Measurements from ENCODE around the gene HDAC4. TPM values are rescaled to one million over a fixed set of nuclear protein-coding genes. Genes with fewer than 3 reads are reported as not detected.

HDAC4 gene
- total and polyA plus RNA-seq, 2 of the 8 experiments (the other 6 are each of a cell fraction or from before 2014, with no cell fraction given), result 15.4 to 31.5 TPM

GRCh38 chr2:239302808-239303557, 97.8 kb downstream of the HDAC4 start:
- no peak overlapping the region for H3K4me2 ChIP-seq (ENCODE audit: insufficient read depth in 1 of 2, low read depth in 2 of 2, low read length in 2 of 2)
- no peaks in the 10 kb centered on the region for H3K36me3 ChIP-seq (ENCODE audit: control insufficient read depth in 2 of 4, insufficient read depth in 4 of 4, low read length in 3 of 4)
- H2BK120ac ChIP-seq (replicated peaks; ENCODE audit: low read depth, low read length), result no peak overlapping the region
- no peak overlapping the region for H3K4ac ChIP-seq (replicated peaks; ENCODE audit: insufficient read length, low read depth, low read length)
- no peak overlapping the region for H2AK5ac ChIP-seq (ENCODE audit: low read depth, low read length)
- TF ChIP-seq SIN3A (conservative IDR thresholded peaks at IDR 0.05 in 1 of 2, IDR thresholded peaks at IDR 0.05 in 1 of 2; ENCODE audit: low read depth in 1 of 2, low read length in 2 of 2), result no peak
- TF ChIP-seq POLR2AphosphoS5 (IDR thresholded peaks at IDR 0.05; ENCODE audit: low read depth, low read length), result no peak
- WGBS, 2 experiments (ENCODE audit: extremely low coverage in 1 of 2, insufficient coverage in 1 of 2, insufficient read length in 1 of 2, insufficient replicate concordance in 2 of 2, low coverage in 1 of 2, low lambda C conversion rate in 2 of 2, missing lambda C conversion rate in 1 of 2), result 92% methylated on average over 28 of the region's 28 CpGs; no CpG with 5 or more reads in 1 of the 2 experiments
- no peak overlapping the region for H3K4me3 ChIP-seq (ENCODE audit: extremely low read depth in 1 of 4, insufficient read depth in 2 of 4, low read depth in 3 of 4, low read length in 4 of 4)
- no peak overlapping the region for H2BK5ac ChIP-seq (ENCODE audit: low read depth, low read length)
- H3K18ac ChIP-seq (ENCODE audit: extremely low read depth, low read length), result no peak overlapping the region
- no peak overlapping the region for H3K9ac ChIP-seq (replicated peaks in 1 of 4; ENCODE audit: extremely low read depth in 1 of 4, low read depth in 3 of 4, low read length in 3 of 4)
- 0 out of 2 replicates have a peak overlapping the region, but pooled peaks have one; percentile 1 for H4K8ac ChIP-seq (ENCODE audit: extremely low read depth, insufficient read depth, low read length)
- ChIA-PET POLR2A (ENCODE audit: partially characterized antibody) (no interaction called here), CTCF (ENCODE audit: partially characterized antibody) (interaction anchor here (1.5 to 4.6 kb wide), 4 partner anchors 12 to 159 kb away, joined by 6 to 20 read pairs (median 10); no protein-coding TSS in a partner anchor)
- no peak overlapping the region for H2AFZ ChIP-seq (ENCODE audit: low read length)
- H3K23me2 ChIP-seq (ENCODE audit: low read depth, low read length), result no peaks in the 10 kb centered on the region
- H2BK15ac ChIP-seq (ENCODE audit: low read length), result no peak overlapping the region
- H4K91ac ChIP-seq (replicated peaks; ENCODE audit: insufficient read length, low read length), result no peak overlapping the region
- H3K27ac ChIP-seq (ENCODE audit: low read depth, low read length), result no peak overlapping the region
- DNase-seq (ENCODE audit: low read depth in 1 of 2, low spot score in 2 of 2), result no peak
- peaks cover 9% of the 10 kb centered on the region in 2 experiments for H4K20me1 ChIP-seq (replicated peaks in 1 of 2; ENCODE audit: control insufficient read depth in 1 of 2, insufficient read depth in 2 of 2, low read length in 2 of 2)
- no peak overlapping the region for H3K14ac ChIP-seq (ENCODE audit: insufficient read length)
- no peak overlapping the region for H4K5ac ChIP-seq (ENCODE audit: insufficient read length, low read depth, low read length)
- peaks cover 0 to 91% of the 10 kb centered on the region in 2 experiments; a peak in 2 of 4 replicates for H3K79me2 ChIP-seq (ENCODE audit: control insufficient read depth in 1 of 2, insufficient read depth in 2 of 2, low read length in 2 of 2)
- peaks cover 16% of the 10 kb centered on the region; the same call in 1 of the 2 replicates for H3K79me1 ChIP-seq (ENCODE audit: low read depth, low read length)
- H3K23ac ChIP-seq (ENCODE audit: insufficient read length), result no peak overlapping the region
- H2BK12ac ChIP-seq (ENCODE audit: low read depth, low read length), result 0 out of 2 replicates have a peak overlapping the region, but pooled peaks have one; percentile 9
- no peaks in the 10 kb centered on the region for H3K9me3 ChIP-seq (ENCODE audit: insufficient read depth in 2 of 2, low read depth in 1 of 2, low read length in 1 of 2)
- FAIRE-seq, result no peak
- H2BK20ac ChIP-seq (ENCODE audit: low read length), result no peak overlapping the region
- peaks cover 0 to 22% (median 9%) of the 10 kb centered on the region in 4 experiments; a peak in 5 of 7 replicates for H3K4me1 ChIP-seq (replicated peaks in 1 of 4; ENCODE audit: control insufficient read depth in 3 of 4, insufficient read depth in 4 of 4, low read length in 3 of 4)
- no peak overlapping the region for H3K56ac ChIP-seq (replicated peaks; ENCODE audit: insufficient read length, low read depth, low read length)
- no peaks in the 10 kb centered on the region for H3K27me3 ChIP-seq (replicated peaks in 1 of 4; ENCODE audit: control insufficient read depth in 3 of 4, extremely low read depth in 1 of 4, insufficient read depth in 3 of 4, low read length in 3 of 4)

All from H1 (cell line).